SU-DHL-6 (cell line): ENCODE data around the gene LRGUK.

Source experiments
- EZH2phosphoT487 ChIP-seq: fragments of 200-600 bp; sonication (generic), shearing (Covaris generic); conservative IDR thresholded peaks from 2 replicates; pipeline ENCODE4 v1.6.1; 2018; ENCODE audit warnings: mild to moderate bottlenecking, antibody characterized with exemption, low read length, moderate library complexity, mixed read lengths
- TF ChIP-seq, protein P1 (sequence below): fragments of 200-600 bp; sonication (generic); IDR thresholded peaks from one replicate; pipeline ENCODE4 v1.5.1; 2017; ENCODE audit warnings: antibody characterized with exemption, mild to moderate bottlenecking, low read length, moderate library complexity; ENCODE audit not compliant: insufficient read depth, poor library complexity, severe bottlenecking

DNA sequence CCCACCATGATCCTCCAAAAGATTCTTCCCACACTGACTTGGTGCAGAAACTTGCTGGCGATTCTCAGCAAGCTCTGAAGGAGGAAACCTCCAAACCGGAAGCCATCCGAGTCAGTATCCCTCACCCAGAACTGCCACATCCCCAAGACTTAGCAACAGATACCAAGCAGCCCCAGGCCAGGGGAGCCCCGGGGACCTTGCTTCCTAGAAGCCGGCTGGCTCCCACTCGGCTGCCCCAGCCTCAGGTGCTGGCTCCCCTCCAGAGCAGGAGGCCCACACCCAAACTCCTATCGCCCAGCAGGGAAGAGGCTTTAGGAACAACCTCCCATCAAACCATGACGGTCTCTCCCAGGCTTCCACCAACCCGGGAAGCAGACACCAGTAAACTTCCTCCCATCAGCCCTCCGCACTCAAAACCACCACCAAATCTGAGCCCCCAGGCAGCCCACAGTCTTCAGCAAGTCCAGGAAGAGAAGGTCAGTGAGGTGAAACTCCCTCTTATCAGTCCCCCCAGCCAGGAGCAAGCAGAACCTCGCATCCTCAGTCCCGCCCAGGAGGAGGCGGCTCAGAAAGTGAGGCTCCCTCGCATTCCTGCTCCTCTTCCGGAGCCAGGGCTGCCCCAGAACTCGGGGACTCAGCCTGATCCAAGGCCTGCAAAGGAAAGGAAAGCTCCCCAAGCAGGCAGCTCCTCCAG is 82.3 kb downstream of the LRGUK start:
- TF ChIP-seq, protein P1, sequence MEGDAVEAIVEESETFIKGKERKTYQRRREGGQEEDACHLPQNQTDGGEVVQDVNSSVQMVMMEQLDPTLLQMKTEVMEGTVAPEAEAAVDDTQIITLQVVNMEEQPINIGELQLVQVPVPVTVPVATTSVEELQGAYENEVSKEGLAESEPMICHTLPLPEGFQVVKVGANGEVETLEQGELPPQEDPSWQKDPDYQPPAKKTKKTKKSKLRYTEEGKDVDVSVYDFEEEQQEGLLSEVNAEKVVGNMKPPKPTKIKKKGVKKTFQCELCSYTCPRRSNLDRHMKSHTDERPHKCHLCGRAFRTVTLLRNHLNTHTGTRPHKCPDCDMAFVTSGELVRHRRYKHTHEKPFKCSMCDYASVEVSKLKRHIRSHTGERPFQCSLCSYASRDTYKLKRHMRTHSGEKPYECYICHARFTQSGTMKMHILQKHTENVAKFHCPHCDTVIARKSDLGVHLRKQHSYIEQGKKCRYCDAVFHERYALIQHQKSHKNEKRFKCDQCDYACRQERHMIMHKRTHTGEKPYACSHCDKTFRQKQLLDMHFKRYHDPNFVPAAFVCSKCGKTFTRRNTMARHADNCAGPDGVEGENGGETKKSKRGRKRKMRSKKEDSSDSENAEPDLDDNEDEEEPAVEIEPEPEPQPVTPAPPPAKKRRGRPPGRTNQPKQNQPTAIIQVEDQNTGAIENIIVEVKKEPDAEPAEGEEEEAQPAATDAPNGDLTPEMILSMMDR = no peak
- no peak for TF ChIP-seq EZH2phosphoT487
